Measurements from ENCODE around the gene POC1A.
A peak's percentile ranks its signal among the peaks of the same experiment; 100 is the strongest.

The POC1A gene

DNA sequence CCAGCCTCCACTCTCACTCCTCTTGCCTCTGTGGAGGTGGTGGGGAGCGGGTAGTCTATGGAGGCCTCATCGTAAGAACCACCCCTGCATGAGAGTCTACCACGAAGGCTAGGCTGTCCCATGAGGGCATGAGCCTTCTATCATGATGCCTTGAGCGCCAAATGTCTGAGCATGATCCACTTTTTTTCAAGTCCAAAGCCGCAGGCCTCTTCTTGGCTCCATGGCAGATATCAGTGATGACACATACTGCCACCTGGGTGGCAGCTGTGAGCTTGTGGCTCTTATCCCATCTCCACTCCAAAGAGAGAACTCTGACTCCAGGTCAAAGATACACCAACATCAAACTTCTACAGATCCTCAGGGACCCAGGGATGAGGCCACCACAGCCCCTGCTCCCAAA lies 13.5 kb downstream of the POC1A start:
- TF ChIP-seq, protein P1, sequence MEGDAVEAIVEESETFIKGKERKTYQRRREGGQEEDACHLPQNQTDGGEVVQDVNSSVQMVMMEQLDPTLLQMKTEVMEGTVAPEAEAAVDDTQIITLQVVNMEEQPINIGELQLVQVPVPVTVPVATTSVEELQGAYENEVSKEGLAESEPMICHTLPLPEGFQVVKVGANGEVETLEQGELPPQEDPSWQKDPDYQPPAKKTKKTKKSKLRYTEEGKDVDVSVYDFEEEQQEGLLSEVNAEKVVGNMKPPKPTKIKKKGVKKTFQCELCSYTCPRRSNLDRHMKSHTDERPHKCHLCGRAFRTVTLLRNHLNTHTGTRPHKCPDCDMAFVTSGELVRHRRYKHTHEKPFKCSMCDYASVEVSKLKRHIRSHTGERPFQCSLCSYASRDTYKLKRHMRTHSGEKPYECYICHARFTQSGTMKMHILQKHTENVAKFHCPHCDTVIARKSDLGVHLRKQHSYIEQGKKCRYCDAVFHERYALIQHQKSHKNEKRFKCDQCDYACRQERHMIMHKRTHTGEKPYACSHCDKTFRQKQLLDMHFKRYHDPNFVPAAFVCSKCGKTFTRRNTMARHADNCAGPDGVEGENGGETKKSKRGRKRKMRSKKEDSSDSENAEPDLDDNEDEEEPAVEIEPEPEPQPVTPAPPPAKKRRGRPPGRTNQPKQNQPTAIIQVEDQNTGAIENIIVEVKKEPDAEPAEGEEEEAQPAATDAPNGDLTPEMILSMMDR (conservative IDR thresholded peaks at IDR 0.05; ENCODE audit: low read length), result no peak
- peak; percentile 41 for DNase-seq (ENCODE audit: low read depth)
- H3K4me3 ChIP-seq (ENCODE audit: low read length), result no peak overlapping the region

DNA sequence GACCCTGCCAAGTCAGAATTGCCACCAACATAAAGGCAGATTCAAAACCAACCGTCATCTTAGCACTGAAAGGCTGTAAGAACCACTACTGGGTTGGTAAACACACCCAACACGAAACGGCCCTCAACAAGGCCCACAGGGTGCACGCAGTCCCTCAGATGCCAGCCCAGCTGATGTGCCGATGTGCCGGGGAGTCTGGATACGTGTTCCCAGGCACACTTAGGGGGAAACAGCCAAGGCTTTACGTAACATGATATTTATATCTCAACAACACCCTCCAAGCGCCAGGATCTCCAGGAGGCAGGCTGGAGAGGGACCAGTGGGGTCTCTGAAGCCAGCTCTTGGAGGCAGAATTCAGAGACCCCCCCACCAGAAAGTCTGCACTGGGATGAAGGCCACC lies 14.2 kb downstream of the POC1A start:
- no peak overlapping the region for H3K4me3 ChIP-seq (ENCODE audit: low read length)
- no peak for DNase-seq (ENCODE audit: low read depth)
- TF ChIP-seq, protein P1 (conservative IDR thresholded peaks at IDR 0.05; ENCODE audit: low read length), result no peak

DNA sequence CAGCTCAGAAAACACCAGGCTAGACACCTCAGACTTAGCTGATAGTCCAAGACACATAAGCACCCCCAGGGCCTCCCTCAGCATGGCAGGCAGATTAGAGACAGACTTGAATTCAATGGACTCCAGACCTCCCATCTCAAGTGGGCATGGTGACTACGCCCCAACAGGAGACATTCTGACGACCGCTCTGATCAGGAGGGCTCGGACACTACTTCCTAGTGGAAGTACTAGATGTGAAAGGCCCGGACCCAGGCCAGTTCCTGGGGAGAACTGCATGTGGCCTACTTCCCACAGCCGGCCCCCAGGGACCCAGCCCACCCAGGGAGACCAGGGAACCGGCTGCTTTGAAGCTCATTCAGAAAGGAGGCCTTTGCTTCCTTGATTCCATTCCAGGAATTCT lies 16.9 kb downstream of the POC1A start:
- H3K4me3 ChIP-seq (ENCODE audit: low read length), result no peak overlapping the region
- DNase-seq (ENCODE audit: low read depth), result no peak
- TF ChIP-seq, protein P1 (conservative IDR thresholded peaks at IDR 0.05; ENCODE audit: low read length), result no peak

DNA sequence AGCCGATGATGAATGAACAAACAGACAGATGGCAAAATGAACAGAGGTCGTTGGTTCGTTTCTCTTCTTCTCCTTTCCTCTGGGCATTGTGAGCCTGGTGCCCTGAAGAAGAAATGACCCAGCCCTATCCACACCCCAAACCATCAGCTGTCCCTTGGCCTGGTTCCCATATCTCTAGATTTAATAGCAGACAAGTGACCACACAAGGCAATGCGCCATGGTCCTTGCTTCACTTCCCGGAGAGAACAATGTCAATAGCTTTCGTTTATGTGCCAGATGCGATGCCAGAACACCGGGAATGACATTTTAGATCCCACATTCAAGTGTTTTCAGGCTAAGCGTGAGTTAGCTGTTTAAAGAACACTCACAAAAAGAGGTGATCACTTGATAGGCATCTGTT lies 17.7 kb downstream of the POC1A start:
- TF ChIP-seq, protein P1 (conservative IDR thresholded peaks at IDR 0.05; ENCODE audit: low read length), result no peak
- DNase-seq (ENCODE audit: low read depth), result peak; percentile 28
- H3K4me3 ChIP-seq (ENCODE audit: low read length), result no peak overlapping the region

DNA sequence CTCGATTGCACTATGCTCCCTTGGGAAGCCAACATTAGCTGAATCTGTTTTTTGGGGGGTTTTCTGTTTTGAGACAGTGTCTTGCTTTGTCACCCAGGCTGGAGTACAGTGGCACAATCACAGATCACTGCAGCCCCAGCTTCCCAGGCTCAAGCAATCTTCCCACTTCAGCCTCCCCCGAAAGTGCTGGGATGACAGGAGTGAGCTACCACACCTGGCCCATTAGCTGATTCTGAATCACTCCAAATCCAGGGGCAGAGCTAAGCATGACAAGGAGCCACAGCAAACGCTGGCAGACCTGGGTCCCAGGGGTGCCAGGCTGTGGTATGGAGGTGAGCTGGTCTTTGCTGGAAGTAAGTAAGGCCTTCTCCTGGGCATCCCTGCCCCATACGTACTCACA lies 18.9 kb downstream of the POC1A start:
- H3K4me3 ChIP-seq (ENCODE audit: low read length), result no peak overlapping the region
- DNase-seq (ENCODE audit: low read depth), result no peak

DNA sequence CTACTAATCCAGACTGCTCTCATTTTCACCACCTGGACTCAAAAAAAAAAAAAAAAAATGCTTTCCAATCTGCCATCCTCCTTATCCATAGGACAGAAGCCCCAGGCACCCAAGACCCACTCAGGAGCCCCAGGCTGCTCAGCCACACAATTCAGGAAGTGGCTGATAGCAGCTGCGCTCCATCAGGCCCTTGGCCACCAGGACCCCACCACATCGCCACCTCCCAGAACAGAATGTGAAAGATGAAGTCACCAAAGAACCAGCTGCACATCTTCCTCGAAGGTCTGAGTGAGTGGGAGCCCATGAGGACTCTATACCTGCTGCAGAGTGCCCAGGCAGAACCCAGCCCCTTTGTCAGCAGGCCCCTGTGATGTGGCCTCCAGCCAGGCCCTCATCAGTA lies 19.5 kb downstream of the POC1A start:
- no peak for DNase-seq (ENCODE audit: low read depth)
- no peak overlapping the region for H3K4me3 ChIP-seq (ENCODE audit: low read length)
- TF ChIP-seq, protein P1 (conservative IDR thresholded peaks at IDR 0.05; ENCODE audit: low read length), result no peak

More for the DNA sequence above, 18.9 kb downstream of the POC1A start:
- TF ChIP-seq, protein P1 (conservative IDR thresholded peaks at IDR 0.05; ENCODE audit: low read length), result no peak

DNA sequence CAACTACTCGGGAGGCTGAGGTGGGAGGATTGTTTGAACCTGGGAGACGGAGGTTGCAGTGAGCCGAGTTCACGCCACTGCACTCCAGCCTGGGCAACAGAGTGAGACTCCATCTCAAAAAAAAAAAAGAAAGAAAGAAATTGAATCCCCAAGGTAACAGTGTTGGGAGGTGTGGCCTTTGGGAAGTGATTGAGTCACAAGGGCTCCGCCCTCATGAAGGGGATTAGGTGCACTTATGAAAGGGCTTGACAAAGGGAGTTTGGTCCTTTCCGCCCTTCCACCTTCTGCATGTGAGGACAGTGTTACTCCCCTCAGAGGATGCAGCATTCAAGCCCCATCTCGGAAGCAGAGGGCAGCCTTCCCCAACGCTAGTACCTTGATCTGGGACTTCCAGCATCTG lies 21.3 kb downstream of the POC1A start:
- no peak for DNase-seq (ENCODE audit: low read depth)

More for the DNA sequence above, 21.3 kb downstream of the POC1A start:
- TF ChIP-seq, protein P1 (conservative IDR thresholded peaks at IDR 0.05; ENCODE audit: low read length), result no peak
- no peak overlapping the region for H3K4me3 ChIP-seq (ENCODE audit: low read length)
